Breast epithelium (tissue), 4 donors: ENCODE measurements around the gene OGFOD1. TPM values are rescaled to one million over a fixed set of nuclear protein-coding genes. Genes with fewer than 3 reads are reported as not detected.

Source experiments
- DNase-seq, 2 donors: peaks; one replicate each; pipeline ENCODE4 v3.0.0-alpha.2; 2019; ENCODE audit warnings: low spot score in 2 of 2
- H3K27ac ChIP-seq, 2 donors: fragments of 200-600 bp; sonication (generic) in 1 of 2; one replicate each; pipeline ENCODE4 v1.5.1; 2016 to 2019; ENCODE audit warnings: mild to moderate bottlenecking in 1 of 2
- H3K27me3 ChIP-seq, 2 donors: fragments of 200-600 bp; sonication (generic) in 1 of 2; one replicate each; pipeline versions ENCODE4 v1.5.1 to v1.6.0; 2017 to 2019; ENCODE audit warnings: control low read depth in 1 of 2, mild to moderate bottlenecking in 1 of 2
- H3K36me3 ChIP-seq: fragments of 200-600 bp; one replicate; pipeline ENCODE4 v1.5.1; 2019
- H3K4me1 ChIP-seq, 2 donors: fragments of 200-600 bp; sonication (generic); one replicate each; pipeline ENCODE4 v1.5.1; 2016 to 2019; ENCODE audit warnings: control low read depth in 1 of 2
- H3K4me3 ChIP-seq, 3 donors: fragments of 200-600 bp; sonication (generic); 1 replicate in 2 of 3; 2 replicates in 1 of 3; pipeline ENCODE4 v1.5.1; 2016 to 2019; ENCODE audit warnings: mild to moderate bottlenecking in 3 of 3, moderate library complexity in 2 of 3
- H3K9me3 ChIP-seq, 2 donors: fragments of 200-600 bp; sonication (generic) in 1 of 2; one replicate each; pipeline ENCODE4 v1.5.1; 2016 to 2019; ENCODE audit warnings: control low read depth in 1 of 2
- CTCF ChIP-seq, 3 donors: fragments of 450-650 bp; IDR thresholded peaks; one replicate each; pipeline ENCODE4 v1.5.1; 2016 to 2017; ENCODE audit warnings: antibody characterized with exemption in 3 of 3, mild to moderate bottlenecking in 3 of 3, moderate library complexity in 3 of 3
- POLR2A ChIP-seq: fragments of 450-650 bp; IDR thresholded peaks from one replicate; pipeline ENCODE4 v1.6.1; 2016; ENCODE audit warnings: antibody characterized with exemption, mild to moderate bottlenecking, moderate library complexity
- POLR2AphosphoS5 ChIP-seq, 3 donors: sonication (generic); formaldehyde crosslinking; IDR thresholded peaks; one replicate each; pipeline ENCODE4 v1.6.1; 2017; ENCODE audit warnings: antibody characterized with exemption in 3 of 3
- intact Hi-C: fragments of 100-400 bp; cut with DNase I; formaldehyde crosslinking; loops from one replicate; pipeline ENCODE4 v1.15.1; 2023; ENCODE audit warnings: low total_unique reads
- total RNA-seq, 3 donors: library from RNA; depleted of rRNA; stranded (reverse); fragments of >200 nt; gene quantifications; one replicate each; pipeline ENCODE4 v1.1.0, GENCODE V29; 2016

The OGFOD1 gene
- total RNA-seq, 3 donors from 2014 or later, result 21.4 to 36.3 (median 25.2) TPM

GRCh38 chr16:56493126-56493525 is 41.8 kb downstream of the OGFOD1 start:
- H3K9me3 ChIP-seq, result no peaks in the 10 kb centered on the region
- H3K4me1 ChIP-seq, result no peaks in the 10 kb centered on the region
- no peak overlapping the region for H3K27ac ChIP-seq
- no peaks in the 10 kb centered on the region for H3K27me3 ChIP-seq
- DNase-seq, result no peak
- H3K4me3 ChIP-seq, result no peak overlapping the region
- TF ChIP-seq CTCF (IDR thresholded peaks at IDR 0.05) (no peak), POLR2A (no peak), POLR2AphosphoS5 (IDR thresholded peaks at IDR 0.05) (no peak)
- H3K36me3 ChIP-seq, result no peaks in the 10 kb centered on the region
- intact Hi-C loops, result no loop called here

- H3K27ac ChIP-seq, result no peak overlapping the region
- no peaks in the 10 kb centered on the region for H3K27me3 ChIP-seq
- intact Hi-C loops, result no loop called here
- no peak for DNase-seq
- H3K9me3 ChIP-seq, result no peaks in the 10 kb centered on the region
- TF ChIP-seq POLR2AphosphoS5 (IDR thresholded peaks at IDR 0.05) (no peak), CTCF (IDR thresholded peaks at IDR 0.05) (no peak), POLR2A (no peak)
- no peaks in the 10 kb centered on the region for H3K4me1 ChIP-seq
- H3K4me3 ChIP-seq, result no peak overlapping the region
- H3K36me3 ChIP-seq, result peaks cover 2% of the 10 kb centered on the region
Measured at GRCh38 chr16:56493815-56494214, 42.5 kb downstream of the OGFOD1 start.

GRCh38 chr16:56505181-56505580 is 53.8 kb downstream of the OGFOD1 start:
- Histone ChIP-seq H3K36me3 (peaks cover 5% of the 10 kb centered on the region), H3K9me3 (no peaks in the 10 kb centered on the region), H3K27ac (peak overlapping the region in 1 of 2 donors; percentile 11), H3K27me3 (no peaks in the 10 kb centered on the region), H3K4me3 (no peak overlapping the region), H3K4me1 (peaks cover 0 to 10% of the 10 kb centered on the region in 2 donors)
- TF ChIP-seq CTCF (IDR thresholded peaks at IDR 0.05) (no peak), POLR2AphosphoS5 (IDR thresholded peaks at IDR 0.05) (no peak), POLR2A (no peak)
- no peak for DNase-seq
- intact Hi-C loops, result no loop called here

- H3K27me3 ChIP-seq, result no peaks in the 10 kb centered on the region
- no peaks in the 10 kb centered on the region for H3K9me3 ChIP-seq
- DNase-seq, result no peak
- TF ChIP-seq CTCF (IDR thresholded peaks at IDR 0.05), result no peak
- TF ChIP-seq POLR2A, result no peak
- TF ChIP-seq POLR2AphosphoS5 (IDR thresholded peaks at IDR 0.05), result no peak
- H3K4me1 ChIP-seq, result peaks cover 0 to 10% of the 10 kb centered on the region in 2 donors
- peak overlapping the region; percentile 31 to 64 for H3K27ac ChIP-seq
- no peak overlapping the region for H3K4me3 ChIP-seq
- peaks cover 3% of the 10 kb centered on the region for H3K36me3 ChIP-seq
- intact Hi-C loops, result no loop called here
Measured at GRCh38 chr16:56506941-56507340, 55.6 kb downstream of the OGFOD1 start.

- intact Hi-C loops, result no loop called here
- Histone ChIP-seq H3K27ac (no peak overlapping the region), H3K27me3 (no peaks in the 10 kb centered on the region), H3K4me1 (peaks cover 0 to 10% of the 10 kb centered on the region in 2 donors), H3K4me3 (no peak overlapping the region), H3K9me3 (no peaks in the 10 kb centered on the region), H3K36me3 (no peaks in the 10 kb centered on the region)
- TF ChIP-seq POLR2A, result no peak
- no peak for TF ChIP-seq CTCF (IDR thresholded peaks at IDR 0.05)
- no peak for TF ChIP-seq POLR2AphosphoS5 (IDR thresholded peaks at IDR 0.05)
- DNase-seq, result no peak
Measured at GRCh38 chr16:56510544-56510943, 59.2 kb downstream of the OGFOD1 start.
